GM21381 (cell line): ENCODE measurements around the gene IGIP.

Source experiments
- ATAC-seq: cut with Tn5 transposase; IDR thresholded peaks from one replicate; pipeline ENCODE4 v1.9.1; 2021; ENCODE audit warnings: mild to moderate bottlenecking, moderate library complexity; ENCODE audit not compliant: unreplicated experiment

IGIP gene

GRCh38 chr5:140125637-140126036 lies at the start of gene IGIP:
Gene IGIP (plus strand): TSS chr5:140125937. CDS start chr5:140128477, 2,540 bp downstream.
- ATAC-seq = no peak

GRCh38 chr5:140076142-140076541 lies 49.6 kb upstream of the IGIP start:
- no peak for ATAC-seq

- no peak for ATAC-seq
Observed at GRCh38 chr5:140076788-140077187, 48.9 kb upstream of the IGIP start.

- no peak for ATAC-seq
Observed at GRCh38 chr5:140083120-140083519, 42.6 kb upstream of the IGIP start.

- no peak for ATAC-seq
Observed at GRCh38 chr5:140083650-140084049, 42.1 kb upstream of the IGIP start.

- ATAC-seq = no peak
Observed at GRCh38 chr5:140084541-140084940, 41.2 kb upstream of the IGIP start.

- no peak for ATAC-seq
Observed at GRCh38 chr5:140090251-140090650, 35.5 kb upstream of the IGIP start.

- no peak for ATAC-seq
Observed at GRCh38 chr5:140093179-140093578, 32.6 kb upstream of the IGIP start.

GRCh38 chr5:140093866-140094265 lies 31.9 kb upstream of the IGIP start:
- ATAC-seq = no peak

GRCh38 chr5:140094889-140095288 lies 30.8 kb upstream of the IGIP start:
- ATAC-seq = no peak

- no peak for ATAC-seq
Observed at GRCh38 chr5:140101179-140101578, 24.6 kb upstream of the IGIP start.

GRCh38 chr5:140103154-140103553 lies 22.6 kb upstream of the IGIP start:
- no peak for ATAC-seq

- ATAC-seq = no peak
Observed at GRCh38 chr5:140104100-140104499, 21.6 kb upstream of the IGIP start.

- ATAC-seq = no peak
Observed at GRCh38 chr5:140106101-140106500, 19.6 kb upstream of the IGIP start.

GRCh38 chr5:140106805-140107311 lies 18.9 kb upstream of the IGIP start:
- no peak for ATAC-seq

GRCh38 chr5:140107312-140108092 lies 18.2 kb upstream of the IGIP start:
- peak; percentile 87 for ATAC-seq

- no peak for ATAC-seq
Observed at GRCh38 chr5:140108093-140109017, 17.4 kb upstream of the IGIP start.

GRCh38 chr5:140109018-140109758 lies 16.5 kb upstream of the IGIP start:
- ATAC-seq = no peak

GRCh38 chr5:140109759-140110645 lies 15.7 kb upstream of the IGIP start:
- ATAC-seq = no peak

GRCh38 chr5:140110646-140110957 lies 15.1 kb upstream of the IGIP start:
- no peak for ATAC-seq
